Gastrocnemius medialis (tissue), 4 donors: ENCODE measurements around the gene IGF1R.

ENCODE experiments used
- CTCF ChIP-seq, 5 experiments: fragments of 450-650 bp in 3 of 5; fragments of 200-600 bp in 2 of 5; sonication (generic) in 2 of 5; IDR thresholded peaks in 4 of 5; conservative IDR thresholded peaks in 1 of 5; 1 replicate in 4 of 5; 2 replicates in 1 of 5; pipeline ENCODE4 v1.5.1; 2016 to 2019; ENCODE audit warnings: antibody characterized with exemption in 5 of 5, mild to moderate bottlenecking in 3 of 5, moderate library complexity in 3 of 5
- POLR2A ChIP-seq, 2 donors: fragments of 450-650 bp; IDR thresholded peaks; one replicate each; pipeline ENCODE4 v1.6.1; 2017; ENCODE audit warnings: antibody characterized with exemption in 2 of 2, mild to moderate bottlenecking in 2 of 2, moderate library complexity in 2 of 2

GRCh38 chr15:98938799-98939198 lies 290.5 kb downstream of the IGF1R start:
- TF ChIP-seq CTCF (IDR thresholded peaks at IDR 0.05 in 4 of 5, conservative IDR thresholded peaks at IDR 0.05 in 1 of 5), result no peak
- no peak for TF ChIP-seq POLR2A (IDR thresholded peaks at IDR 0.05)
